ENCODE data around the gene TSC22D2.
"Not testable (repeated sequence)": the region's sequence is repeated elsewhere in the genome, so short reads cannot be mapped to it uniquely, and the experiment has no call there.

TSC22D2 gene

DNA sequence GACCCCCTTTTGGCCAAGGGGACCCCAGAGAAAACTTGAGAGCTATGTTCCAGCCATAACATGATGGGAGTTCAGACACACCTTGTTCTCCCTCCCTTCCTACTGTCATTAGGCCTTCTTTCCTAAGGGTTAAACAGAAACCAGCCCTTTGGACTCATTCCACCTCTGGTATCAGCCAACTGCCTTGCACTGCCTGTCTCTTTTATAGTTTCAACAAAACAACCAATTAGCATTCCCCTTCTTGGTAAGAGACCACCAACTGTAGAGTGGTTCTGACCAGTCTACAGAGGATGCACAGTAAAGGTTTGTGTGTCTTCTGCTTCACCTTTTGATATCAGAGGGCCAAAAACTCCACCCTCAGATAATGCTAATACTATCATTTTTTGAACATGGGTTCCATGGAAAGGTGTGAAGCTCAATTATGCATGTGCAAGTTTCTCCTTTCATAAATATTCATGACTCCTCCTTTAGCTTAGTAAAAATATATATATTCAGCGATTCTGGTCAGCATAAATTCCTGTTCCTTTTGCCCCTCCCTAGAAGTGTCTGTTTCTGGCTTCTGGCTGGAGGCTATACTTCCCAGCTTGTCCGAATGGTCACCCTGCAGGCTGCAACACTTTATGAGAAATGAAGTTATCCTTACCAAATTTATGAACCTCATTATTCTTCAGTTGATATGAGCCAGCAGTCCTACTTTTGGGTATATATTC, 82.3 kb downstream of the TSC22D2 start:
- DNase-seq = no peak

DNA sequence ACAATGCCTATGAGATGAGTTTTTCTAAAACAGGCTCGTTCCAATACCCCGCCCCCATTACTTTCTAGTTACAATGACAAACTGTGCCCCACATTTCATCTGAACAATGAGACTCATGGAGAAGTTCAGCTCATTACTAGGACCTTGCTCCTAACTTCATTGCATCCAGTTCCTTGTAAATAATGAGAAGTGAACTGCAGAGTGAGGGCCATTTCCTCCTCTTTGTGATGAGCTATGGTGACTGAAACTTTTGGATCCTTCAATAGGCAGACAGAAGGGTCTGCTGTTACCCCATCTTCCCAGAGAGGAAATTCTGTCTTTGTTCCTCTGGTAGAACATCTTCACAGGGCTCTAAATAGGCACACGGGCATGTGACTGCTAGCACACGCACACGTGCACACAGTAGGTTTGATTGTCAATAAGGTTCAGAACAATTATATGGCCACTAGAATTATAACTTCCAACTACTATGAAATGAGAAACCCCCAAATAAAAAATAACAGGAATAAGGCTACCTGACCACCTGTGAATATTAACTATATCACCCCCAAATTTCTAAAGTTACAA, 86.4 kb downstream of the TSC22D2 start:
- no peak for DNase-seq

DNA sequence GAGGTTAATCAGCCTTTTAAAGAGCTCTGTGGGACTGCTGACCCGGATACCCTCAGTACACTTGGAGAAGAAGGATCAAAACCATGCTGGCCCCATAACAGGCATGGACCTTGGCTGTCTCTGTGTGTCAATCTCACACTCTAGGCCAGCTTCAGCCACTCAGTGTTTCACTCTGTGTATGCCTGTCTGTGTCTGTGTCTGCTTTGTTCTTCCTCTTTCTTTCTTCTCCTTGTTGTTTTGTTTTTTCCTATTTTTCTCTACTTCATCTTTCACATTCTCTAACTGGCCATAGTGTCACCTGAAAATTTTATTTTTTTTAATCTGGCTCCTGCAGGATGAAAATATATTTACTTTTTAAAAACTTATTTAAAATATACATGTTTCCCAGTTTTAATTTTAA, 87.1 kb downstream of the TSC22D2 start:
- DNase-seq = peak; percentile 58

DNA sequence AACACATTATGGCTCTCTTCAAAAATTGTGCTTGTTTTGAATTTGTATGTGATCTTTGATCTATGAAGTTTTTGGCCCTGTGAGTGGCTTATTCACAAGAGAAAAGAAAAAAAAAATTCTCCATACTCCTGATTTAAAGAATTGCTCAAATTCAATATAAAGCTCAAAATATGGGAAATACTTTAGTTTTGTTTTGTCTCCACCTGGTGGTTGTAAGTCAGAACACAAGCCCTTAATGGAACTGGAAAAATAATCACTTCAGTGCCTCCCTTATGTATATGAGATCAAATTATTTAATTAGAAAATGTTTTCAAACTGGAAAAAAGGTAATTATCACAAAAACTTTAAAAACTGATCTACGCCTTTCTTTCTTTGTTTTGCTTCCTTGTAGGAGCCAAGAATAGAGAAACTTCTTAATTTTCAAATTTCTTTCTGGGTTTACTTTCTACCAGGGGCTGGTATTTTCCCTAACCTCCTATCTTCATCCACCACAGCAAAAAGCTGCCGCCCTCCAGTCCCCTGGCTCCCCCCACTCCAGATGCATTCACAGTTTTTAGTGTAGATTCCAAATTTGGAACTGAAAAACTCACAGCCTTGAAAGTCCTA, 87.6 kb downstream of the TSC22D2 start:
- peak; percentile 74 for DNase-seq

DNA sequence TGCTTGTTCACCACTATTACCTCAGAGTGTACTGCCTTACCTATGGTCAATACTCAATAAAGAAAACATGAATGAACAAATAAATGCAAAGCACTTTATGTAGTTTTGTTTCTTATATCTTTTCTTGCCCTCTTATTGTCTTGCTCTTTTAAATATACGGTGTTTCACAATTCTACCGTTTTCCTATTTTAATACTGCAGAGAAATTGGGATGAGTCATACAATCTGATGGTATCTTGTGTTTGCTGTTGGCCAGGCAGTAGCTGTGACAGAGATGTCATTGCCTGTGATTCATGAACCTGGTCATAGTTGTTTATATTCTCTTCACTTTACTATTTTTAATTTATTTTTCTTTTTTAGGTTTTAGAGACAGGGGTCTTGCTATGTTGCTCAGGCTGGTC, 89.9 kb downstream of the TSC22D2 start:
- DNase-seq = peak; percentile 53

DNA sequence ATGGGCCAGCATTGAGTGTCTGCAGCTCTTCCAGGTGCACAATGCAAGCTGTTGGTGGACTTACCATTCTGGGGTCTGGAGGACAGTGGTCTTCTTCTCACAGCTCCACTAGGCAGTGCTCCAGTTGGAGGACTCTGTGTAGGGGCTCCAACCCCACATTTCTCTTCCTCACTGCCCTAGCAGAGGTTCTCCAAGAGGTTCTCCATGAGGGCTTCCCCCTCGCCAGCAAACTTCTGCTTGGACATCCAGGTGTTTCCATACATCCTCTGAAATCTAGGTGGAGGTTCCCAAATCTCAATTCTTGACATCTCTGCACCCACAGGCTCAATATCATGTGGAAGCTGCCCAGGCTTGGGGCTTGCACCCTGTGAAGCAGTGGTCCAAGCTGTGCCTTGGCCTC, 92.9 kb downstream of the TSC22D2 start:
- not testable (repeated sequence) for DNase-seq

DNA sequence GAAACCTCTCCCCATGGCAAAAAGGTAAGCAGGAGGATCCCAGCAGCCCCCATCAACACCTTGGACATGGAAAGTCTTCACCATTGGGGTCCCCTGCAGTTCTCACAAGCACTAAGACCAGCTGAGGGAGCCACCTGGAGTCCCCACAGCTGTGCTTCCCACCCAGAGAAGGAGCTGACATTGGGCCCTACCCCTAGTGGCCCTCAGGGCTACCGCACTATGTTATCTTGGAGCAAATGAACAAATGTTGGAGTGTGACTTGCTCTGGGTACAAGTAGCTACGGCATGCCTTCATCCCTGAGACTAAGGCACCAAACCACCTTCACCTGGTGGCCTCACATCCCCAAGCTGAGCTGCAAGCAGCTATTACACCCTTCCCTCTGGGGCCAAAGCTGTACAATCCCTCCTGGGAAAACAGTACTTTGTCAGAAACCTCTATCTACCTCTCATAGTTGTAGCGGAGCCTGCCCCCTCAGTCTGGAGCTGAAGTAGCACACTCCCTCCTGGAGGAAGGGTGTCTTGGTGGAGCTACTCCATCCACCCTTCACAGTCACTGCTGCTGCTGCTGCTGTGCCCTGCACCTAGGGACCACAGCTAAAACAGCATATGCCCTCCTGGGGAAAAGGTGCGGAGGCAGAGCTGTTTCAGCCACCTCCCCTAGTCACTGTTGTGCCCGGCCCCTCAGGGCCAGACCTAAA, 95.5 kb downstream of the TSC22D2 start:
- DNase-seq = no peak

DNA sequence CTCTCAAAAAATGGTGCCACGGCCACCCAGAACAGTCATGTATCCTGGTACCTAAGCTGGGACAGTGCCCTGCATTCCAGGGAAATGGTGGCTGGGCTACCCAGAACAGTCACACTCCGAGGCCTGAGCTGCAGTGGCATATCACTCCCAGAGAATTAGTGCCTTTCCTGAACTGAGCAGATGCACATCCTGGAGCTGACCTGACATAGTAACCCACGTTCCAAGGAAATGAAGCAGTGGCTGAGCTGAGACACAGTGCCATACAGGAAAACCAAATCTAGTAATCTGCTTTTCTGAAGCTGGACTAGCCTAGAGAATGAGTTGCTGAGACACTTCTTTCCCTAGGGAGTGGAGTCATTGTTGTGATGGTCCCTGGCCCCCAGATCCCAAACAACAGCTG, 96.4 kb downstream of the TSC22D2 start:
- DNase-seq = no peak

DNA sequence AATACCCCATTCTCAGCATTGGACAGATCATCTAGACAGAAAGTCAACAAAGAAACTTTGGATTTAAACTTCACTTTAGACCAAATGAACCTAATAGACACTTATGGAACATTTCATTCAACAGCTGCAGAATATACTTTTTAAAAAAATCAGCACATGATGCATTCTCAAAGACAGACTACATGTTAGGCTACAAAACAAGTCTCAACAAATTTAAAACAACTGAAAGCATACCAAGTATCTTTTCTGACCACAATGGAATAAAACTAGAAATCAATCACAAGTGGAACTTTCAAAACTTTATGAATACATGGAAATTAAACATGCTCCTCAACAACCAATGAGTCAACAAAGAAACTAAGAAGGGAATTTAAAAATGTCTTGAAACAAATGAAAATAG, 100.3 kb downstream of the TSC22D2 start:
- DNase-seq = no peak

DNA sequence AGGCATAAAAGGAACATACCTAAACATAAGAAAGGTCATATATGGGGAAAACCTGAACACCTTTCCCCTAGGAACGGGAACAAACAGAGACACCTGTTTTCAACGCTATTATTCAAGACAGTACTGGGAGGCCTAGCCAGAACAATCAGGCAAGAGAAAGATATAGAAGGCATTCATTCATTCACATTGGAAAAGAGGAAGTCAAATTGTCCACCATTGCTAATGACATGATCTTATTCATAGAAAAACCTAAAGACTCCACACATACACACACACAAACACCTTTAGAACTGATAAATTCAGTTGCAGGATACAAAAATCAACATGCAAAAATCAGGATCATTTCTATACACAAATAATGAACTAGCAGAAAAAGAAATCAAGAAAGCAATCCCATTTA, 101.7 kb downstream of the TSC22D2 start:
- DNase-seq = peak; percentile 3

DNA sequence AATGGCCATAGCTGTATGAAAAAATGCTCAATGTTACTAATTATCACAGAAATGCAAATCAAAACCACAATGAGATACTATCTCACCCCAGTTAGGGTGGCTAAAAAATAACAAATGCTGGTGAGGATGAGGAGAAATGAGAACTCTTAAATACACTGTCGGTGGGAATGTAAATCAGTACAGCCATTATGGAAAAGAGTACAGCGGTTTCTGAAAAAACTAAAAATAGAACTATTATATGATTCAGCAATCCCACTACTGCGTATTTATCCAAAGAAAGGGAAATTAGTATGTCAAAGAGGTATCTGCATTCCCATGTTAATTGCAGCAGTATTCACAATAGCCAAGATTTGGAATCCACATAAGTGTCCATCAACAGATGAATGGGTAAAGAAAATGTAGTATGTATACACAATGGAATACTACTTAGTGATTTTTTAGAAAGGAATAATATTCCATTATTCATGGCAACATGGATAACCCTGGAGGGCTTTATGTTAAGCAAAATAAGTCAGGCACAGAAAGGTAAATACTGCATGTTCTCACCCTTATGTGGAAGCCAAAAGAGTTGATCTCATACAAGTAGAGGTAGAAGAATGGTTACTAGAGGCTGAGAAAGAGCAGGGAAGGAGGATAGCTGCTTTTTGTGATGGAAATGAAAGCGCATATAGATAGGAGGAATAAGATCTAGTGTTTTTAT, 103.2 kb downstream of the TSC22D2 start:
- no peak for DNase-seq

DNA sequence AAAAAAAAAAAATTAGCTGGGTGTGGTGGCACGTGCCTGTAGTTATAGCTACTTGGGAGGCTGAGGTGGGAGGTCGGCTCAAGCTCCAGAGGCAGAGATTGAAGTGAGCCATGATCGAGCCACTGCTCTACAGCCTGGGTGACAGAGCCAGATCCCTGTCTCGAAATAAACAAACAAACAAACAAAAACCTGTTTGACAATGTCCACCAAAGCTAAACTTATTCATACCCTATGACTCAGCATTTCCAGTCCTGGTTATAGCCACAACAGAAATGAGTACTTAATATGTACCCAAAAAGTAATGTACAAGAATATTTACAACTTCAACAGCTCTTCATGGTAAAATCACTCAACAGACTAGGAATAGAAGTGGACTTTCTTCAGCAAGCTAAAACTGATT, 107.1 kb downstream of the TSC22D2 start:
- no peak for DNase-seq

All from OCI-M1 (cell line).